SK-N-MC (cell line): ENCODE measurements around the gene CLTCL1.

Experiments
- EZH2 ChIP-seq: fragments of 200-600 bp; sonication (generic); IDR thresholded peaks from one replicate; pipeline ENCODE4 v1.6.1; 2017; ENCODE audit warnings: antibody characterized with exemption
- POLR2AphosphoS5 ChIP-seq: IDR thresholded peaks from 2 replicates; pipeline ENCODE4 v1.6.1; 2012; ENCODE audit warnings: mild to moderate bottlenecking, low read depth, low read length, borderline replicate concordance

DNA sequence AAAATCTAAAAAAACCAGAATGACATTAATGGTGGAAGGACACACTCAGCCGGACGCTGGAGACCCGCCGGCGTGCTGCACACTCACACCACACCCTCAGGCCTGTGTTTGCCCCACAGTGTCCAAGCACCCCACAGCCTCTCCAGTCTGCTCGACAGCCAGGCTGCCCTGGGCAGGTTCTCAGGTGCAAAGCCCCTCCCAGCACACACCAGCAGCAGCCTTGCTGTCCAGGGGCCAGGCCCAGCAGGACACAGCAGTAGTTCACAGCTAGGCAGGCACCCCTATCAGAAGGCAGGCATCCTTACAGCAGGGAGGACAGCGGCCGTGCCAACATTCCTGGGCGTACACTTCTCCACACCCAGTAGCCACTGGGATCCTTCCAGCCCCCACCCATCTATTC, 111.3 kb downstream of the CLTCL1 start:
- TF ChIP-seq POLR2AphosphoS5 (no peak), EZH2 (no peak)
